HepG2 (cell line): ENCODE results near the gene NDRG2. TPM values are rescaled to one million over a fixed set of nuclear protein-coding genes. Genes with fewer than 3 reads are reported as not detected.

Experiments used
- ATAC-seq: fragments of 200-7000 bp; cut with Tn5 transposase; 3 replicates; pipeline ENCODE4 v1.9.1; 2020; ENCODE audit warnings: mild to moderate bottlenecking, moderate library complexity
- BruUV-seq: library from RNA; stranded (reverse); fragments of 400-500 nt; replicated peaks from 2 replicates; lab custom pipeline; 2021; lab: Mats Ljungman, UMichigan
- CTCF ChIA-PET: fragments of 300-600 bp; formaldehyde crosslinking; extraction: SDS; loops from one replicate; lab custom pipeline; 2021; ENCODE audit warnings: low total read pairs, inconsistent platforms, low intra/inter-chr PET ratio; lab: Yijun Ruan, JAX
- POLR2A ChIA-PET: fragments of 350-600 bp; sonication (Branson Sonifier 250); formaldehyde crosslinking; loops from one replicate; lab custom pipeline; 2020; ENCODE audit warnings: antibody characterized with exemption, inconsistent platforms; lab: Yijun Ruan, JAX
- DNase-seq: peaks from one replicate; pipeline ENCODE4 v3.0.0-alpha.2; 2015; ENCODE audit warnings: low spot score
- FAIRE-seq: peaks from 3 replicates; lab custom pipeline; 2011; peaks lifted over from hg19 to GRCh38; lab: Jason Lieb, UNC
- H2AFZ ChIP-seq: one replicate; pipeline ENCODE4 v1.6.1; 2011; ENCODE audit warnings: low read length, inconsistent platforms
- H3K27ac ChIP-seq: fragments of 300-600 bp; 3 replicates; pipeline ENCODE4 v1.8.0; 2011; ENCODE audit warnings: mixed run types, mild to moderate bottlenecking, mixed read lengths, low read length, inconsistent platforms; ENCODE audit not compliant: insufficient read depth; ENCODE audit errors: extremely low read length
- H3K27me3 ChIP-seq, 2 experiments: fragments of 200-600 bp in 1 of 2; 2 replicates in 1 of 2; 3 replicates in 1 of 2; pipeline versions ENCODE4 v1.6.0 to v1.8.0; 2011; ENCODE audit warnings: low read length in 2 of 2, mild to moderate bottlenecking in 2 of 2, moderate library complexity in 2 of 2, inconsistent platforms in 1 of 2; ENCODE audit not compliant: insufficient read depth in 2 of 2, control insufficient read depth in 1 of 2
- H3K36me3 ChIP-seq, 2 experiments: fragments of 200-600 bp in 1 of 2; replicated peaks in 1 of 2; 2 replicates in 1 of 2; 3 replicates in 1 of 2; pipeline versions ENCODE4 v1.5.1 to v1.8.0; 2011; ENCODE audit warnings: low read length in 2 of 2, inconsistent platforms in 1 of 2; ENCODE audit not compliant: insufficient read depth in 2 of 2, control insufficient read depth in 1 of 2
- H3K4me1 ChIP-seq: 2 replicates; pipeline ENCODE4 v1.5.1; 2012; ENCODE audit warnings: low read length, inconsistent platforms; ENCODE audit not compliant: insufficient read depth
- H3K4me2 ChIP-seq: 2 replicates; pipeline ENCODE4 v1.6.0; 2011; ENCODE audit warnings: low read depth, low read length, inconsistent platforms
- H3K4me3 ChIP-seq, 3 experiments: fragments of 200-600 bp in 1 of 3; sonication (generic), shearing (Covaris generic) in 1 of 3; replicated peaks in 1 of 3; 2 replicates each; pipeline ENCODE4 v1.5.1; 2011 to 2016; ENCODE audit warnings: low read length in 3 of 3, inconsistent platforms in 2 of 3, low read depth in 2 of 3, mild to moderate bottlenecking in 2 of 3, control low read depth in 1 of 3, mixed read lengths in 1 of 3; ENCODE audit not compliant: insufficient read depth in 1 of 3
- H3K79me2 ChIP-seq: one replicate; pipeline ENCODE4 v1.6.1; 2011; ENCODE audit warnings: low read length, inconsistent platforms; ENCODE audit not compliant: insufficient read depth
- H3K9ac ChIP-seq: 2 replicates; pipeline ENCODE4 v1.6.0; 2011; ENCODE audit warnings: mild to moderate bottlenecking, low read depth, low read length, inconsistent platforms; ENCODE audit not compliant: insufficient read depth
- H3K9me3 ChIP-seq: 2 replicates; pipeline ENCODE4 v1.5.1; 2012; ENCODE audit warnings: mild to moderate bottlenecking, low read length
- H4K20me1 ChIP-seq: 2 replicates; pipeline ENCODE4 v1.6.0; 2011; ENCODE audit warnings: inconsistent platforms, mild to moderate bottlenecking, low read length, moderate library complexity; ENCODE audit not compliant: insufficient read depth
- ARID2 ChIP-seq: sonication (generic); formaldehyde crosslinking; IDR thresholded peaks from 2 replicates; pipeline ENCODE4 v1.8.1; 2022; ENCODE audit warnings: mild to moderate bottlenecking, missing genetic modification reagents, borderline replicate concordance
- ERF ChIP-seq: IDR thresholded peaks from 2 replicates; pipeline ENCODE4 v1.6.1; 2018; ENCODE audit warnings: missing biosample characterization, missing genetic modification reagents
- HMG20B ChIP-seq: conservative IDR thresholded peaks from 2 replicates; pipeline ENCODE4 v1.6.1; 2016; ENCODE audit warnings: missing genetic modification reagents, missing compliant biosample characterization
- KDM5B ChIP-seq: sonication (generic); formaldehyde crosslinking; IDR thresholded peaks from 2 replicates; pipeline ENCODE4 v1.4.0; 2020; ENCODE audit warnings: missing genetic modification reagents, mild to moderate bottlenecking, borderline replicate concordance
- MLXIP ChIP-seq: sonication (generic); formaldehyde crosslinking; IDR thresholded peaks from 2 replicates; pipeline ENCODE4 v1.9.0; 2021; ENCODE audit warnings: missing genetic modification reagents, borderline replicate concordance
- PATZ1 ChIP-seq: sonication (generic); formaldehyde crosslinking; IDR thresholded peaks from 2 replicates; pipeline ENCODE4 v1.4.0; 2020; ENCODE audit warnings: missing genetic modification reagents
- POLR2AphosphoS5 ChIP-seq: IDR thresholded peaks from 2 replicates; pipeline ENCODE4 v1.6.1; 2012; ENCODE audit warnings: low read depth, low read length
- ZGPAT ChIP-seq: IDR thresholded peaks from 2 replicates; pipeline ENCODE4 v1.6.1; 2016; ENCODE audit warnings: mild to moderate bottlenecking
- ZKSCAN8 ChIP-seq: IDR thresholded peaks from 2 replicates; pipeline ENCODE4 v1.6.1; 2016; ENCODE audit warnings: borderline replicate concordance, missing genetic modification reagents, missing compliant biosample characterization
- ZMYM4 ChIP-seq: sonication (generic); formaldehyde crosslinking; IDR thresholded peaks from 2 replicates; pipeline ENCODE4 v1.8.1; 2023; ENCODE audit warnings: mild to moderate bottlenecking, missing genetic modification reagents
- ZNF205 ChIP-seq: IDR thresholded peaks from 2 replicates; pipeline ENCODE4 v1.6.1; 2018; ENCODE audit warnings: missing biosample characterization, missing genetic modification reagents
- ZNF432 ChIP-seq: sonication (generic); formaldehyde crosslinking; IDR thresholded peaks from 2 replicates; pipeline ENCODE4 v1.5.0; 2020; ENCODE audit warnings: missing genetic modification reagents, mild to moderate bottlenecking, borderline replicate concordance
- ZNF530 ChIP-seq: sonication (generic); formaldehyde crosslinking; IDR thresholded peaks from 2 replicates; pipeline ENCODE4 v1.5.0; 2020; ENCODE audit warnings: low read depth, mild to moderate bottlenecking, missing genetic modification reagents
- ZNF557 ChIP-seq: sonication (generic); formaldehyde crosslinking; IDR thresholded peaks from 2 replicates; pipeline ENCODE4 v1.4.0; 2020; ENCODE audit warnings: missing genetic modification reagents
- WGBS: methylation state at CpG from one replicate; pipeline ENCODE4 v1.1.6; 2017; ENCODE audit warnings: low lambda C conversion rate; 5-methylcytosine and 5-hydroxymethylcytosine counted together
- in situ Hi-C: cut with HindIII; loops from 2 replicates; pipeline ENCODE4 v1.10.0; 2017; ENCODE audit warnings: low pct_unique_long_range_greater_than_20kb; ENCODE audit not compliant: extremely low pct_ligation_motif_present
- intact Hi-C: fragments of 100-400 bp; cut with micrococcal nuclease; formaldehyde crosslinking; loops from one replicate; pipeline ENCODE4 v1.10.0; 2022; ENCODE audit not compliant: unreplicated experiment
- polyA plus RNA-seq, 8 experiments: library from polyadenylated mRNA; depleted of rRNA in 3 of 8; stranded (reverse) in 7 of 8; unstranded in 1 of 8; fragments of >200 nt; fragmentation: Illumina TruSeq in 4 of 8; extraction: Trizol in 4 of 8; gene quantifications; 2 replicates each; pipeline versions ENCODE4 v1.2.1 to v1.2.3, GENCODE V29; 2011 to 2016; ENCODE audit warnings: low read depth in 4 of 8, missing spikeins in 1 of 8, mixed read lengths in 1 of 8; ENCODE audit not compliant: insufficient read depth in 1 of 8
- total RNA-seq, 5 experiments: library from RNA; depleted of rRNA; stranded (reverse); fragments of >200 nt; fragmentation: Illumina TruSeq; extraction: Trizol; gene quantifications; 2 replicates each; pipeline ENCODE4 v1.2.3, GENCODE V29; 2016; ENCODE audit warnings: low read depth in 1 of 5

Gene NDRG2
- total and polyA plus RNA-seq, 2 of the 13 experiments (the other 11 are each of a cell fraction or from before 2014, with no cell fraction given) = 27.2 to 189 TPM

GRCh38 chr14:21060614-21061346, 35.9 kb upstream of the NDRG2 start:
- Histone ChIP-seq H3K36me3 (no peaks in the 10 kb centered on the region), H2AFZ (peak overlapping the region; percentile 16), H3K4me3 (peak overlapping the region; percentile 5 to 17 (median 11); a peak in 2 of 6 replicates), H3K4me2 (peak overlapping the region; percentile 59), H3K27ac (peak overlapping the region; percentile 71), H3K9me3 (no peaks in the 10 kb centered on the region), H3K4me1 (peaks cover 87% of the 10 kb centered on the region), H3K79me2 (no peaks in the 10 kb centered on the region), H3K9ac (no peak overlapping the region), H3K27me3 (no peaks in the 10 kb centered on the region), H4K20me1 (no peaks in the 10 kb centered on the region)
- ChIA-PET POLR2A (interaction anchor here (1.2 to 2.8 kb wide), 10 partner anchors 9 to 46 kb away, joined by 4 to 59 read pairs (median 8); partner anchors contain the start of genes ARHGEF40, NDRG2 and ZNF219), CTCF (interaction anchor here (1.7 to 1.9 kb wide), 2 partner anchors 46 kb away, joined by 4 to 5 read pairs; no protein-coding TSS in a partner anchor)
- no peak for FAIRE-seq
- BruUV-seq = no TSS peak
- ATAC-seq = peak; percentile 59
- intact Hi-C loops (no loop called here), in situ Hi-C loops (no loop called here)
- 15% methylated on average over 13 of the region's 13 CpGs for WGBS
- no peak for DNase-seq
- no peak for TF ChIP-seq MLXIP
- no peak for TF ChIP-seq ARID2 (CRISPR knock-in tag)
- TF ChIP-seq ZKSCAN8 = 0 out of 2 replicates have a peak, but pooled peaks have one; percentile 49
- 0 out of 2 replicates have a peak, but pooled peaks have one; percentile 48 for TF ChIP-seq POLR2AphosphoS5
- no peak for TF ChIP-seq ZNF205 (CRISPR knock-in tag)
- no peak for TF ChIP-seq ZNF530 (CRISPR knock-in tag)
- TF ChIP-seq PATZ1 (CRISPR knock-in tag) = peak; percentile 26; the same call in 1 of the 2 replicates
- TF ChIP-seq HMG20B (CRISPR knock-in tag) = 0 out of 2 replicates have a peak, but pooled peaks have one; percentile 11
- TF ChIP-seq ZMYM4 (CRISPR knock-in tag) = 0 out of 2 replicates have a peak, but pooled peaks have one; percentile 23
- peak; percentile 46; the same call in 1 of the 2 replicates for TF ChIP-seq ERF (CRISPR knock-in tag)
- no peak for TF ChIP-seq ZNF557 (CRISPR knock-in tag)
- 0 out of 2 replicates have a peak, but pooled peaks have one; percentile 32 for TF ChIP-seq ZGPAT (CRISPR knock-in tag)
- no peak for TF ChIP-seq KDM5B (CRISPR knock-in tag)
- no peak for TF ChIP-seq ZNF432 (CRISPR knock-in tag)
